Esophagus muscularis mucosa (tissue), 4 donors: ENCODE results near the gene HSPG2. TPM values are rescaled to one million over a fixed set of nuclear protein-coding genes. Genes with fewer than 3 reads are reported as not detected.

Experiments used
- DNase-seq: peaks from one replicate; pipeline ENCODE4 v3.0.0-alpha.2; 2017; ENCODE audit errors: extremely low spot score
- H3K27ac ChIP-seq, 4 donors: fragments of 200-600 bp; sonication (generic); replicated peaks in 1 of 4; 1 replicate in 3 of 4; 2 replicates in 1 of 4; pipeline ENCODE4 v1.5.1; 2016 to 2019; ENCODE audit warnings: mild to moderate bottlenecking in 1 of 4
- H3K27me3 ChIP-seq, 4 donors: fragments of 200-600 bp; sonication (generic); one replicate each; pipeline versions ENCODE4 v1.5.1 to v1.6.0; 2016 to 2019
- H3K36me3 ChIP-seq, 4 donors: fragments of 200-600 bp; sonication (generic); one replicate each; pipeline ENCODE4 v1.5.1; 2016 to 2019
- H3K4me1 ChIP-seq, 4 donors: fragments of 200-600 bp; sonication (generic); one replicate each; pipeline ENCODE4 v1.5.1; 2016 to 2019
- H3K4me3 ChIP-seq, 4 donors: fragments of 200-600 bp; sonication (generic); 1 replicate in 2 of 4; 2 replicates in 2 of 4; pipeline ENCODE4 v1.5.1; 2016 to 2019; ENCODE audit warnings: mild to moderate bottlenecking in 4 of 4, moderate library complexity in 1 of 4
- H3K9me3 ChIP-seq, 4 donors: fragments of 200-600 bp; sonication (generic); 1 replicate in 3 of 4; 2 replicates in 1 of 4; pipeline ENCODE4 v1.5.1; 2016 to 2019
- CTCF ChIP-seq, 3 experiments: fragments of 200-600 bp in 2 of 3; fragments of 450-650 bp in 1 of 3; sonication (generic) in 2 of 3; IDR thresholded peaks; one replicate each; pipeline ENCODE4 v1.5.1; 2017 to 2019; ENCODE audit warnings: antibody characterized with exemption in 3 of 3, mild to moderate bottlenecking in 2 of 3, moderate library complexity in 1 of 3
- EP300 ChIP-seq: sonication (generic); formaldehyde crosslinking; IDR thresholded peaks from one replicate; pipeline ENCODE4 v1.6.1; 2017; ENCODE audit warnings: antibody characterized with exemption
- POLR2A ChIP-seq: fragments of 450-650 bp; IDR thresholded peaks from one replicate; pipeline ENCODE4 v1.6.1; 2017; ENCODE audit warnings: antibody characterized with exemption, moderate library complexity, mild to moderate bottlenecking, low read depth
- POLR2AphosphoS5 ChIP-seq, 2 donors: sonication (generic); formaldehyde crosslinking; IDR thresholded peaks; one replicate each; pipeline ENCODE4 v1.6.1; 2017; ENCODE audit warnings: antibody characterized with exemption in 2 of 2
- WGBS: methylation state at CpG from one replicate; pipeline ENCODE4 v1.1.5; 2018; 5-methylcytosine and 5-hydroxymethylcytosine counted together
- intact Hi-C: fragments of 100-400 bp; cut with DNase I; formaldehyde crosslinking; loops from one replicate; pipeline ENCODE4 v1.15.1; 2023
- total RNA-seq, 4 donors: library from RNA; depleted of rRNA; stranded (reverse); fragments of >200 nt; gene quantifications; one replicate each; pipeline versions ENCODE4 v1.1.0 to v1.2.1, GENCODE V29; 2016

The HSPG2 gene
- total RNA-seq, 4 donors from 2014 or later, result 414 to 1,199 (median 595) TPM

- Histone ChIP-seq H3K4me1 (peaks cover 0 to 4% (median 0%) of the 10 kb centered on the region in 4 donors), H3K9me3 (no peaks in the 10 kb centered on the region), H3K27me3 (no peaks in the 10 kb centered on the region), H3K36me3 (peaks cover 80 to 96% (median 95%) of the 10 kb centered on the region in 4 donors), H3K27ac (peak overlapping the region in 1 of 4 donors; percentile 37), H3K4me3 (no peak overlapping the region)
- intact Hi-C loops, result no loop called here
- no peak for TF ChIP-seq CTCF (IDR thresholded peaks at IDR 0.05)
- no peak for DNase-seq
- 75% methylated on average over 2 of the region's 2 CpGs for WGBS
These were observed 112.2 kb downstream of the HSPG2 start for GRCh38 chr1:21824926-21825325.

GRCh38 chr1:21823980-21824702 lies 113.0 kb downstream of the HSPG2 start:
- H3K36me3 ChIP-seq, result peaks cover 73 to 92% (median 87%) of the 10 kb centered on the region in 4 donors
- 93% methylated on average over 19 of the region's 22 CpGs for WGBS
- intact Hi-C loops, result no loop called here

GRCh38 chr1:21823206-21823979 lies 113.7 kb downstream of the HSPG2 start:
- no peaks in the 10 kb centered on the region for H3K9me3 ChIP-seq
- no peaks in the 10 kb centered on the region for H3K27me3 ChIP-seq
- 80% methylated on average over 35 of the region's 44 CpGs for WGBS
- H3K27ac ChIP-seq, result peak overlapping the region in 1 of 4 donors; percentile 15
- TF ChIP-seq POLR2A, result no peak
- peak in 1 of 2 donors; percentile 13 for TF ChIP-seq POLR2AphosphoS5 (IDR thresholded peaks at IDR 0.05)
- TF ChIP-seq EP300, result no peak
- H3K4me1 ChIP-seq, result peaks cover 0 to 8% (median 2%) of the 10 kb centered on the region in 4 donors
- no peak overlapping the region for H3K4me3 ChIP-seq
- no peak for DNase-seq
- intact Hi-C loops, result no loop called here
- peaks cover 65 to 84% (median 80%) of the 10 kb centered on the region in 4 donors for H3K36me3 ChIP-seq

More at GRCh38 chr1:21823980-21824702, 113.0 kb downstream of the HSPG2 start:
- no peaks in the 10 kb centered on the region for H3K9me3 ChIP-seq
- H3K27ac ChIP-seq, result peak overlapping the region in 2 of 4 donors; percentile 15 to 37
- no peak overlapping the region for H3K4me3 ChIP-seq
- no peak for DNase-seq
- no peaks in the 10 kb centered on the region for H3K27me3 ChIP-seq
- peaks cover 0 to 4% (median 0%) of the 10 kb centered on the region in 4 donors for H3K4me1 ChIP-seq
- no peak for TF ChIP-seq EP300
- TF ChIP-seq POLR2AphosphoS5 (IDR thresholded peaks at IDR 0.05), result no peak

GRCh38 chr1:21822349-21822748 lies 114.8 kb downstream of the HSPG2 start:
- TF ChIP-seq EP300 (no peak), POLR2AphosphoS5 (IDR thresholded peaks at IDR 0.05) (no peak), POLR2A (no peak), CTCF (IDR thresholded peaks at IDR 0.05) (no peak)
- H3K4me3 ChIP-seq, result no peak overlapping the region
- 44% methylated on average over 2 of the region's 9 CpGs for WGBS
- no peaks in the 10 kb centered on the region for H3K9me3 ChIP-seq
- no peak for DNase-seq
- H3K36me3 ChIP-seq, result peaks cover 55 to 74% (median 69%) of the 10 kb centered on the region in 4 donors
- H3K27ac ChIP-seq, result peak overlapping the region in 1 of 4 donors; percentile 22
- H3K27me3 ChIP-seq, result no peaks in the 10 kb centered on the region
- H3K4me1 ChIP-seq, result peaks cover 0 to 8% (median 3%) of the 10 kb centered on the region in 4 donors
- intact Hi-C loops, result no loop called here

- intact Hi-C loops, result no loop called here
- Histone ChIP-seq H3K9me3 (no peaks in the 10 kb centered on the region), H3K4me1 (peaks cover 0 to 8% (median 3%) of the 10 kb centered on the region in 4 donors), H3K36me3 (peaks cover 46 to 65% (median 61%) of the 10 kb centered on the region in 4 donors), H3K27ac (no peak overlapping the region), H3K4me3 (no peak overlapping the region), H3K27me3 (no peaks in the 10 kb centered on the region)
- DNase-seq, result no peak
- TF ChIP-seq EP300, result no peak
- no peak for TF ChIP-seq CTCF (IDR thresholded peaks at IDR 0.05)
- no peak for TF ChIP-seq POLR2A
- no peak for TF ChIP-seq POLR2AphosphoS5 (IDR thresholded peaks at IDR 0.05)
- WGBS, result 93% methylated on average over 5 of the region's 11 CpGs
These were observed 115.6 kb downstream of the HSPG2 start for GRCh38 chr1:21821385-21822019.
